Measurements from ENCODE around the gene BARHL1.

DNA sequence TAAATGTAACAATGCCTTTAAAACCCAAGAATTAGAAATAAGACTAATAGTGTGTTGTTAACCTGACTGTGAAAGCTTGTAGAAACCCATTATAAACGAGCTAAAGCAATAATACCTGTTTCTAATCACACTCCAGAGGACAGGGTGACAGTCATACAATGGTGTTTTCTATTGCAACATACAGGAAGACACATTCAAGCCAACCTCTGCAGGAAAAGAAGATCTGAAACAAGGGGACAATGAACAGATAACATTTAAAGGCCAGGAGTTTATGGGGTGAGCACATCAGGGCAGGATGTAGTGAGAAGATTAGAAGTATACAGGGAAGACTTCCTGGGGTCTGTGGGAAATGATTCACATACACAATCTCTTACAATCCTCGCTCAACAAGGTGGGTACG lies 13.8 kb downstream of the BARHL1 start:
- TF ChIP-seq, protein P1, sequence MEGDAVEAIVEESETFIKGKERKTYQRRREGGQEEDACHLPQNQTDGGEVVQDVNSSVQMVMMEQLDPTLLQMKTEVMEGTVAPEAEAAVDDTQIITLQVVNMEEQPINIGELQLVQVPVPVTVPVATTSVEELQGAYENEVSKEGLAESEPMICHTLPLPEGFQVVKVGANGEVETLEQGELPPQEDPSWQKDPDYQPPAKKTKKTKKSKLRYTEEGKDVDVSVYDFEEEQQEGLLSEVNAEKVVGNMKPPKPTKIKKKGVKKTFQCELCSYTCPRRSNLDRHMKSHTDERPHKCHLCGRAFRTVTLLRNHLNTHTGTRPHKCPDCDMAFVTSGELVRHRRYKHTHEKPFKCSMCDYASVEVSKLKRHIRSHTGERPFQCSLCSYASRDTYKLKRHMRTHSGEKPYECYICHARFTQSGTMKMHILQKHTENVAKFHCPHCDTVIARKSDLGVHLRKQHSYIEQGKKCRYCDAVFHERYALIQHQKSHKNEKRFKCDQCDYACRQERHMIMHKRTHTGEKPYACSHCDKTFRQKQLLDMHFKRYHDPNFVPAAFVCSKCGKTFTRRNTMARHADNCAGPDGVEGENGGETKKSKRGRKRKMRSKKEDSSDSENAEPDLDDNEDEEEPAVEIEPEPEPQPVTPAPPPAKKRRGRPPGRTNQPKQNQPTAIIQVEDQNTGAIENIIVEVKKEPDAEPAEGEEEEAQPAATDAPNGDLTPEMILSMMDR (conservative IDR thresholded peaks at IDR 0.05 in 1 of 2, IDR thresholded peaks at IDR 0.05 in 1 of 2; ENCODE audit: low read depth in 1 of 2, low read length in 2 of 2) = no peak
- TF ChIP-seq EZH2 (IDR thresholded peaks at IDR 0.05; ENCODE audit: low read length, missing control alignments) = no peak

All from fibroblast of lung (primary cell).